Endothelial cell of umbilical vein (primary cell): Measurements from ENCODE around the gene FAM222A.

ENCODE experiments used
- CTCF ChIP-seq, 2 donors: IDR thresholded peaks; 1 replicate in 1 of 2; 2 replicates in 1 of 2; pipeline ENCODE4 v1.5.1; 2011; ENCODE audit warnings: low read length in 2 of 2, mild to moderate bottlenecking in 2 of 2, moderate library complexity in 2 of 2, control low read depth in 1 of 2, inconsistent platforms in 1 of 2, low read depth in 1 of 2; ENCODE audit not compliant: insufficient read depth in 1 of 2; ENCODE audit errors: extremely low read depth in 1 of 2
- MAX ChIP-seq: IDR thresholded peaks from 2 replicates; pipeline ENCODE4 v1.6.1; 2011; ENCODE audit not compliant: insufficient read depth, insufficient read length
- MYC ChIP-seq: IDR thresholded peaks from one replicate; pipeline ENCODE4 v1.6.1; 2011; ENCODE audit warnings: mild to moderate bottlenecking, low read depth, low read length
- POLR2A ChIP-seq: IDR thresholded peaks from 2 replicates; pipeline ENCODE4 v1.6.1; 2012; ENCODE audit warnings: low read depth, mild to moderate bottlenecking, control low read depth, low read length
- POLR2AphosphoS5 ChIP-seq: IDR thresholded peaks from 2 replicates; pipeline ENCODE4 v1.6.1; 2012; ENCODE audit warnings: low read depth, mild to moderate bottlenecking, control low read depth, low read length, moderate library complexity; ENCODE audit not compliant: insufficient read depth

GRCh38 chr12:109698820-109699219, 14.8 kb upstream of the FAM222A start:
- TF ChIP-seq CTCF (IDR thresholded peaks at IDR 0.05; ENCODE audit: extremely low read depth in 1 of 2, insufficient read depth in 1 of 2, low read depth in 1 of 2, low read length in 2 of 2) (no peak), POLR2A (no peak), POLR2AphosphoS5 (no peak), MAX (no peak), MYC (no peak)
